ENCODE results near the gene MGLL.

- TF ChIP-seq, protein P1, sequence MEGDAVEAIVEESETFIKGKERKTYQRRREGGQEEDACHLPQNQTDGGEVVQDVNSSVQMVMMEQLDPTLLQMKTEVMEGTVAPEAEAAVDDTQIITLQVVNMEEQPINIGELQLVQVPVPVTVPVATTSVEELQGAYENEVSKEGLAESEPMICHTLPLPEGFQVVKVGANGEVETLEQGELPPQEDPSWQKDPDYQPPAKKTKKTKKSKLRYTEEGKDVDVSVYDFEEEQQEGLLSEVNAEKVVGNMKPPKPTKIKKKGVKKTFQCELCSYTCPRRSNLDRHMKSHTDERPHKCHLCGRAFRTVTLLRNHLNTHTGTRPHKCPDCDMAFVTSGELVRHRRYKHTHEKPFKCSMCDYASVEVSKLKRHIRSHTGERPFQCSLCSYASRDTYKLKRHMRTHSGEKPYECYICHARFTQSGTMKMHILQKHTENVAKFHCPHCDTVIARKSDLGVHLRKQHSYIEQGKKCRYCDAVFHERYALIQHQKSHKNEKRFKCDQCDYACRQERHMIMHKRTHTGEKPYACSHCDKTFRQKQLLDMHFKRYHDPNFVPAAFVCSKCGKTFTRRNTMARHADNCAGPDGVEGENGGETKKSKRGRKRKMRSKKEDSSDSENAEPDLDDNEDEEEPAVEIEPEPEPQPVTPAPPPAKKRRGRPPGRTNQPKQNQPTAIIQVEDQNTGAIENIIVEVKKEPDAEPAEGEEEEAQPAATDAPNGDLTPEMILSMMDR (conservative IDR thresholded peaks at IDR 0.05; ENCODE audit: low read length), result no peak
- TF ChIP-seq EZH2phosphoT487 (IDR thresholded peaks at IDR 0.05; ENCODE audit: borderline replicate concordance, low read depth, low read length), result no peak
Observed at GRCh38 chr3:127650236-127650635, 172.1 kb downstream of the MGLL start.

Measured in OCI-LY7 (cell line).